GM10248 (cell line): ENCODE results near the gene MAGEA6.
"Not testable (repeated sequence)": the region's sequence is repeated elsewhere in the genome, so short reads cannot be mapped to it uniquely, and the experiment has no call there.

Source experiments
- CTCF ChIA-PET: fragments of 300-600 bp; sonication (Branson Sonifier 250); formaldehyde crosslinking; extraction: SDS; loops from one replicate; lab custom pipeline; 2021; ENCODE audit warnings: antibody characterized with exemption; lab: Yijun Ruan, JAX
- POLR2A ChIA-PET: fragments of 350-650 bp; sonication (Branson Sonifier 250); formaldehyde crosslinking; extraction: SDS; loops from one replicate; lab custom pipeline; 2020; ENCODE audit warnings: antibody characterized with exemption; lab: Yijun Ruan, JAX
- DNase-seq: peaks from one replicate; pipeline ENCODE4 v3.0.0; 2012; ENCODE audit errors: extremely low spot score
- CTCF ChIP-seq: IDR thresholded peaks from 2 replicates; pipeline ENCODE4 v1.5.1; 2012; ENCODE audit warnings: mild to moderate bottlenecking, low read depth; ENCODE audit errors: extremely low read depth, missing control alignments, control extremely low read depth

The MAGEA6 gene

GRCh38 chrX:152738560-152738959 is 30.9 kb downstream of the MAGEA6 start:
- CTCF ChIA-PET, result no interaction called here

GRCh38 chrX:152736528-152736927 is 33.0 kb downstream of the MAGEA6 start:
- DNase-seq, POLR2A ChIA-PET, CTCF ChIA-PET: not testable (repeated sequence)

More at GRCh38 chrX:152738560-152738959, 30.9 kb downstream of the MAGEA6 start:
- no peak for TF ChIP-seq CTCF
- POLR2A ChIA-PET, result no interaction called here
- no peak for DNase-seq

GRCh38 chrX:152735860-152736511 is 33.5 kb downstream of the MAGEA6 start:
- no peak for DNase-seq
- POLR2A ChIA-PET, result no interaction called here
- CTCF ChIA-PET, result no interaction called here
- no peak for TF ChIP-seq CTCF

GRCh38 chrX:152735101-152735500 is 34.4 kb downstream of the MAGEA6 start:
- no peak for TF ChIP-seq CTCF
- CTCF ChIA-PET, result no interaction called here
- DNase-seq, result no peak
- POLR2A ChIA-PET, result no interaction called here

GRCh38 chrX:152734143-152734858 is 35.2 kb downstream of the MAGEA6 start:
- DNase-seq, CTCF ChIA-PET, POLR2A ChIA-PET: not testable (repeated sequence)

- no peak for DNase-seq
- CTCF ChIA-PET, result no interaction called here
- POLR2A ChIA-PET, result no interaction called here
- TF ChIP-seq CTCF, result no peak
Measured at GRCh38 chrX:152733261-152733975, 36.1 kb downstream of the MAGEA6 start, which contains the start of the genes CSAG1 and MAGEA12. TSS of gene CSAG1 (minus strand) at chrX:152733721. CDS start at chrX:152732460, 1,261 bp downstream. TSS of gene MAGEA12 (plus strand) at chrX:152733757. CDS start at chrX:152736162, 2,405 bp downstream.

- DNase-seq, result no peak
- CTCF ChIA-PET, result no interaction called here
- no peak for TF ChIP-seq CTCF
- POLR2A ChIA-PET, result no interaction called here
Measured at GRCh38 chrX:152725409-152725808, 44.1 kb downstream of the MAGEA6 start.
